ENCODE results near the gene VAV2. TPM values are rescaled to one million over a fixed set of nuclear protein-coding genes. Genes with fewer than 3 reads are reported as not detected.
A peak's percentile ranks its signal among the peaks of the same experiment; 100 is the strongest.

VAV2 gene
- polyA plus RNA-seq, 1 of the 3 experiments (the other 2 are of a cell fraction), result 14.9 TPM

GRCh38 chr9:133980864-133981588 lies 11.1 kb downstream of the VAV2 start:
- Histone ChIP-seq H4K20me1 (ENCODE audit: insufficient read depth) (peaks cover 99% of the 10 kb centered on the region), H3K9me3 (no peaks in the 10 kb centered on the region), H3F3A (replicated peaks; ENCODE audit: insufficient read depth) (no peaks in the 10 kb centered on the region), H3K27ac (ENCODE audit: low read depth in 2 of 2, low read length in 1 of 2) (no peak overlapping the region; a peak in 1 of 4 replicates), H3K79me2 (ENCODE audit: insufficient read depth) (peaks cover 100% of the 10 kb centered on the region), H2AFZ (ENCODE audit: low read depth) (no peak overlapping the region), H3K4me2 (no peak overlapping the region), H3K27me3 (ENCODE audit: insufficient read depth) (no peaks in the 10 kb centered on the region), H3K4me1 (ENCODE audit: control insufficient read depth in 1 of 2, insufficient read depth in 2 of 2, low read depth in 1 of 2, low read length in 1 of 2) (peaks cover 0 to 32% of the 10 kb centered on the region in 2 experiments; a peak in 1 of 4 replicates), H3K36me3 (replicated peaks in 1 of 2; ENCODE audit: control insufficient read depth in 1 of 2, insufficient read depth in 2 of 2, low read length in 1 of 2) (no peaks in the 10 kb centered on the region), H3K4me3 (ENCODE audit: low read depth in 2 of 2, low read length in 1 of 2) (no peak overlapping the region), H3K9me2 (no peaks in the 10 kb centered on the region), H3K9ac (no peak overlapping the region)
- ChIA-PET CTCF (interaction anchor here (1.0 to 2.9 kb wide), 3 partner anchors 13 to 238 kb away, joined by 3 to 14 read pairs (median 3); no protein-coding TSS in a partner anchor), POLR2A (interaction anchor here (0.9 to 1.2 kb wide), 2 partner anchors 10 to 12 kb away, joined by 4 read pairs; no protein-coding TSS in a partner anchor)
- WGBS (ENCODE audit: low lambda C conversion rate), result 91% methylated on average over 19 of the region's 25 CpGs
- peak; percentile 45 for DNase-seq
- TF ChIP-seq IRF3 (IDR thresholded peaks at IDR 0.05; ENCODE audit: low read depth, low read length) (no peak), RAD21 (IDR thresholded peaks at IDR 0.05; ENCODE audit: low read length) (no peak), CHD2 (IDR thresholded peaks at IDR 0.05; ENCODE audit: low read length, partially characterized antibody) (no peak), CTCF (IDR thresholded peaks at IDR 0.05) (no peak), MEF2A (IDR thresholded peaks at IDR 0.05; ENCODE audit: borderline replicate concordance, low read depth) (no peak)

GRCh38 chr9:133979921-133980863 lies 11.9 kb downstream of the VAV2 start:
- CTCF ChIA-PET, result interaction anchor here (1.0 to 2.9 kb wide), 3 partner anchors 14 to 237 kb away, joined by 3 to 14 read pairs (median 3); no protein-coding TSS in a partner anchor
- H3K9ac ChIP-seq, result no peak overlapping the region
- H4K20me1 ChIP-seq (ENCODE audit: insufficient read depth), result peaks cover 99% of the 10 kb centered on the region
- H3F3A ChIP-seq (replicated peaks; ENCODE audit: insufficient read depth), result peaks cover 4% of the 10 kb centered on the region
- no peak overlapping the region for H3K4me2 ChIP-seq
- H3K9me2 ChIP-seq, result no peaks in the 10 kb centered on the region
- peaks cover 0 to 32% of the 10 kb centered on the region in 2 experiments; a peak in 1 of 4 replicates for H3K4me1 ChIP-seq (ENCODE audit: control insufficient read depth in 1 of 2, insufficient read depth in 2 of 2, low read depth in 1 of 2, low read length in 1 of 2)
- H2AFZ ChIP-seq (ENCODE audit: low read depth), result no peak overlapping the region
- peaks cover 100% of the 10 kb centered on the region for H3K79me2 ChIP-seq (ENCODE audit: insufficient read depth)
- WGBS (ENCODE audit: low lambda C conversion rate), result 86% methylated on average over 18 of the region's 22 CpGs
- H3K9me3 ChIP-seq, result no peaks in the 10 kb centered on the region
- POLR2A ChIA-PET, result interaction anchor here (0.9 to 1.2 kb wide), 2 partner anchors 11 to 13 kb away, joined by 4 read pairs; no protein-coding TSS in a partner anchor
- peak overlapping the region in 1 of 2 experiments; percentile 36; a peak in 1 of 4 replicates for H3K27ac ChIP-seq (ENCODE audit: low read depth in 2 of 2, low read length in 1 of 2)
- no peaks in the 10 kb centered on the region for H3K27me3 ChIP-seq (ENCODE audit: insufficient read depth)
- peak; percentile 67 for DNase-seq
- H3K4me3 ChIP-seq (ENCODE audit: low read depth in 2 of 2, low read length in 1 of 2), result no peak overlapping the region
- H3K36me3 ChIP-seq (replicated peaks in 1 of 2; ENCODE audit: control insufficient read depth in 1 of 2, insufficient read depth in 2 of 2, low read length in 1 of 2), result no peaks in the 10 kb centered on the region
- no peak for TF ChIP-seq ZBTB33 (IDR thresholded peaks at IDR 0.05; ENCODE audit: borderline replicate concordance, low read depth)
- no peak for TF ChIP-seq REST (IDR thresholded peaks at IDR 0.05; ENCODE audit: low read depth, low read length)
- no peak for TF ChIP-seq USF1 (IDR thresholded peaks at IDR 0.05; ENCODE audit: borderline replicate concordance, low read depth)
- TF ChIP-seq FOXJ3 (CRISPR knock-in tag; IDR thresholded peaks at IDR 0.05), result no peak
- TF ChIP-seq RFX5 (IDR thresholded peaks at IDR 0.05; ENCODE audit: low read length), result no peak
- TF ChIP-seq TAF1 (IDR thresholded peaks at IDR 0.05; ENCODE audit: borderline replicate concordance, low read depth, low read length), result no peak
- no peak for TF ChIP-seq YY1 (IDR thresholded peaks at IDR 0.05; ENCODE audit: low read depth)
- TF ChIP-seq NFIC (IDR thresholded peaks at IDR 0.05; ENCODE audit: borderline replicate concordance), result no peak

All from SK-N-SH (cell line).